ENCODE results near the gene WDR36.
"Not testable (repeated sequence)": the region's sequence is repeated elsewhere in the genome, so short reads cannot be mapped to it uniquely, and the experiment has no call there.

WDR36 gene

DNA sequence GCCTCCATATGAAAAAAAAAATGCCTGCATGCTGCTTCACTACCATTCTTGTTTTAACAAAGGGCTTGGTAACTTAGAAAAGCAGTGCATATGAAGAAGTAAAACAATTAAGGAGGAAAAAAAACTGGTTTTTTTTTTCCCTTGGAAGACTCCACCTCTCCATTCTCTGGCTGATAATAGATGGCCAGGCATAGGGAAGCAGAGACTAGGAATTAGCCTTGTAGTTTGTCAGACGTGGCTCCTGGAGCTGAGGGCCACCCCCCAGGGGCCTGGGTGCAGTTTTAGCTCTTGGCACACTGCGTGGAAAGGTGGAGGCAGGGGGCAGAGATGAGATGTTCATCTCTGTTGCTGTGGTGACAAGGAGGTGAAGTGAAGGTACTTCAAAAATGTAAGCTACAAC is 42.7 kb downstream of the WDR36 start:
- no peak for DNase-seq (ENCODE audit: low read depth in 2 of 2, low spot score in 1 of 2)

DNA sequence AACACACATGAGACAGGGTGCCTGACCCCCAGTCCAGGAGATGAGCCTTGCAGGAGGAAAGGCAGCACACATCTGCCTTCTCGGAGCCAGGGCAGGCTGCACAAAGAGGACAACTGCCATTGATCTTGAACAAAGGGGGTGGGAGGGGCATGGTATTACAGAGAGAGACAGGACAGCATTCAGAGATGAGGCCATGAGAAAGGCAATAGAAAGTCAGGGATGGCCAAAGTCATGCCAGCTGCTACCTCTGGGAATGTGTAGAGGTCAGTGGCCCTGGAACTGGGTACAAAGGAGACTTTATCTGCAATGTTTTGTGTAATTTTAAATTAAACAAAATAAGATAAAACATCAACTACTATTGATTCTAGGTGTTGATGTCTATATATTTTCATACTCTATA is 43.2 kb downstream of the WDR36 start:
- no peak for DNase-seq (ENCODE audit: low read depth in 2 of 2, low spot score in 1 of 2)

- DNase-seq (ENCODE audit: low read depth in 2 of 2, low spot score in 1 of 2): no peak
These were observed 43.8 kb downstream of the WDR36 start for GRCh38 chr5:111135946-111136345.

GRCh38 chr5:111138096-111138495 is 45.9 kb downstream of the WDR36 start:
- no peak for DNase-seq (ENCODE audit: low read depth in 2 of 2, low spot score in 1 of 2)

GRCh38 chr5:111141471-111141870 is 49.3 kb downstream of the WDR36 start:
- not testable (repeated sequence) for DNase-seq (ENCODE audit: low read depth in 2 of 2, low spot score in 1 of 2)

DNA sequence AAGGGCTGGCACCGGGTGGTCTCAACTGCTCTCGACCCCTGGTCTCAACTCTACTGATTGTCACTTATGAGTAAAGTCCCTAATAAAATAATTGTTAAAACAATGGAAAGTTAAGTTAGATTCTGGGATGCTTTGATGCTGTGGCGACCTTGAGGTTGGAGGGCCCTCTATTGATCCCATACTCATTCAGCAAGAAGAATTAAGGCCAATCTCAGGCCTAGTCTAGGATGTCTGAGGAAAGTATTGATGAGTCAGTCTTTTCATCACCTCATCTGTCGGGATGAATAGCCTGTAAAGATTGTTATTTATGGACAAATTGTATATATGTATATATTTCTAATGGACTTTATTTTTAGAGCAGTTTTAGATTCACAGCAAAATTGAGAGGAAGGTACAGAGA is 50.8 kb downstream of the WDR36 start:
- DNase-seq (ENCODE audit: low read depth in 2 of 2, low spot score in 1 of 2): no peak

DNA sequence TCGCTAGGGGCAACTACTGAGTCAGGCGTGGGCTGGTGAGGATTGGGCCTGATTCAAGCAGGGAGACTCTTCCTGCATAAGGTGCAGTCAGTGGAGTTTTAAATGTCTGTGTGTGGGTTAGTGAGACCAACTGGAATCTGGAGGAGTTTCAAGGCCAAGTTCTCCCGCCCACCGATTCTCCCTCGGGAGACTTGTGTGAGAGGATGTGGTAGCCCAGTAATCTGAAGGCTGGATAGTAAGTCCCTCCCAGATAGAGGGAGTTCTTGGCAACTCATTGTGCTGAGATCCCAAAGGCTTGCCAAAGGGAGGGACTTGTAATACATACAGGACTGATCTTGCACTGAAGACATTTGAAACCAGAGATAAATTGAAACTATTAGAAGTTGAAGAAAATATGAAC is 51.8 kb downstream of the WDR36 start:
- DNase-seq (ENCODE audit: low read depth in 2 of 2, low spot score in 1 of 2): no peak

GRCh38 chr5:111144352-111144930 is 52.3 kb downstream of the WDR36 start:
- DNase-seq (ENCODE audit: low read depth in 2 of 2, low spot score in 1 of 2): no peak

DNA sequence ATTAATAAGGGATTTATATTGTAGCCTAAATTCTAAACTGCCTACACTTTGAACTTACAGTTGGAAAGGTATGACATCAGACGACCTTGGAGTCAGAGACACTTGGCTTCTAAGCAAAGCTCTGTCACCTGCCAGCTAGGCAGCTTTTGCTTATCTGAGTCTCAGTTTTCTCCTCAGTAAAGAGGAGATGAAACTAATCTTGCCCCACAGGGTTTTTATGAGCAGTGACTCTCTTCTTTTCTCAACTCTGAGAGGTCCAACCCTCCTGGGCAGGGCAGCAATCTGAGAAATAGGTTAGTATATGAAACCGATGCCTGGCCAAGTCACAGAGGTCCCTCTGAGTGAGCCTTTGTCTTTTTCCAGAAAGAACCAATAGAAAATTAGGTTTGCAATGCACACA is 53.9 kb downstream of the WDR36 start:
- DNase-seq (ENCODE audit: low read depth in 2 of 2, low spot score in 1 of 2): no peak

DNA sequence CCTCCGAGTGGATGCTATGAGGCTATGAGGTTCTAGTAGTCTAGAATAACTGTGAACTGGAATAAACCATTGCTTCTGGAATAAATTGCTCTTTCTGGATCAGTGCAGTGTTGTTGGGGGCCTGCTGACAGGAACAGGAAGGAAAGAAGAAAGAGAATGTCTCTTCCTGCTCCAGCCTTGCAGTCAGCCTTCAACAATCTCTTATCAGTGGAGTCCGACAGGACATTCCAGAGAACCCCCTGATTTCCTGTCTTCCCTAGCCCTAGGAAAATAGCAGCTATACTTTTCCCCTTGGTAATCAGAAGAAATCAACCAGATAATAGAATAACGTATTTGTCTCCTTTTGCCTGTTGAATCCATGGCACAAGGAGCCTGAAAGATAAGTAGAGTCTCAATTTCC is 55.4 kb downstream of the WDR36 start:
- no peak for DNase-seq (ENCODE audit: low read depth in 2 of 2, low spot score in 1 of 2)

GRCh38 chr5:111151998-111152397 is 59.9 kb downstream of the WDR36 start:
- no peak for DNase-seq (ENCODE audit: low read depth in 2 of 2, low spot score in 1 of 2)

GRCh38 chr5:111153483-111153882 is 61.3 kb downstream of the WDR36 start:
- no peak for DNase-seq (ENCODE audit: low read depth in 2 of 2, low spot score in 1 of 2)

DNA sequence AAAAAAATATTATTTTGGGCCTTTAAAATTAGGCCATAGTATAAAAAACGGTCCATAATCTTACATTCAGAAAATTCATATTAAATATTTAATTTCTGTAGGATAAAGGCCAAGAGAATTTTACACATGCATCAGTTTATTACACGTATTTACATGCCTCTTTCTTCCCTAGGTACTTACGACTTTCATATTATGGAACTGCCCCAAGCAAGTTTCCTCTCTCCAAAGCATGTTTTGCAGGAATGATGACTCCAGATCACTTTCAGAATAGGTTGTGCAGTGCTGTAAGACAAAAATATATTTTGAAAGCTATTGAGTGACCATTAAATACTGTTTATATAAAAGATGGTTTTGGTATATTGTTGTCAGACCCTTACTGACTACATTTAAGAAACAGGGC is 61.8 kb downstream of the WDR36 start:
- DNase-seq (ENCODE audit: low read depth in 2 of 2, low spot score in 1 of 2): no peak

DNA sequence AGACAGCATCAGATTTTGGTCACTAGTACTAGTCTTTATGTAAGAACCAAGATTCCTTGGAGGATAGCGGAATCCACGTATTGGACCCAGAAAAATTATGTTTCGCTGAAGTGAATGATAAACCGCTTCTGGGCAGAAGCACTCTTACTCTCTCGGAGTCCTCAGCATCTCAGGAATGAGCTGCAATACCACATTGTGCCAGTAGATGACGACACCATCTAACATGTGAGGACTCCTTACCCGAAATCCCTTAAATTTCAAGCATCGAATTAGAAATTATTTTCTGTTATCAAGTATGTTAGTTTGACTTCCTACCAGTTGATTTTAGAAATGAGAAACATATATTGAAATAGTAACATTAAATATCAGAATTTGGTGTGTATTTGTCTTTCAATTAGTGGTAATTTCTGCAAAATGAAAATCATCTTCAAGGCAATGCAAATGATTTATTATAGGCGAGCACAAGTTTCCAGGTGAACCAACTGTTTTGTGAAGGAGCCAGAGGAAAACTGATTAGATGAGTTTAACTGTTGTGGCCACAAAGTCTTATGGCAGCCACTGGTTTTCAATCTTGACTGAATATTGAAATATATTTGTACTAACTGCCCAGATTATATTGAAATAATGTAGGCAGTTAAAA is 66.1 kb downstream of the WDR36 start:
- peak; percentile 44 to 68 for DNase-seq (ENCODE audit: low read depth in 2 of 2, low spot score in 1 of 2)

DNA sequence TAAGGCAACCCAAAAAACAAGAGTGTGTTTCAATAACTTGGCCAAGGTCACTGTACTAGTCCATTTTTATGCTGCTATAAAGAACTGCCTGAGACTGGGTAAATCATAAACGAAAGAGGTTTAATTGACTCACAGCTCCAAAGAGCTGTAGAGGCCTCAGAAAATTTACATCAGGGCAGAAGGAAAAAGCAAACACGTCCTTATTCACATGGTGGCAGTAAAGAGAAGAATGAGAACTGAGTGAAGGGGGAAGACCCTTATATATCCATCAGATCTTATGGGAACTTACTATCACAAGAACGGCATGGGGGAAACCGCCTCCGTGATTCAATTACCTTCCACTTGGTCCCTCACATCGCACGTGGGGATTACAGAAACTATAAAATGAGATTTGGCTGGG is 67.7 kb downstream of the WDR36 start:
- DNase-seq (ENCODE audit: low read depth in 2 of 2, low spot score in 1 of 2): no peak

GRCh38 chr5:111163000-111163399 is 70.9 kb downstream of the WDR36 start:
- no peak for DNase-seq (ENCODE audit: low read depth in 2 of 2, low spot score in 1 of 2)

GRCh38 chr5:111165058-111165457 is 72.9 kb downstream of the WDR36 start:
- no peak for DNase-seq (ENCODE audit: low read depth in 2 of 2, low spot score in 1 of 2)

DNA sequence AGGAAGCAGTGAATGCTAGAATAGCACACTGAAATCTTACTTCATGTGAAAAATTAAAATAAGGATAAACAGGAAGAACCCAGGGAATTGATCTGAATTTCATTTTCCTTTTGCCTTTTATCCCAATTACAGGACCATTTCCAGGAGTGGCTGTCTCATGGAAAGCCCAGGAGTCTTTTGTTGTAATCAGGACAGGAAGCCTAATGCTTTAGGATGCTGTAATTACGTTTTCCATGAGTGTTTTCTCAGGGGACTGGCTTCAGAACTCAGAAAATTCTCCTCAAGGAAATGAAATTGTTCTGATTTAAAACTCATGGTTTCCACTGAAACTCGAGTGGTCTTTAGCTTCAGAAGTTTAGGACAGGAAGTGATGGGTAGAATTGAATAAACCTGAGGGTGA is 75.4 kb downstream of the WDR36 start:
- DNase-seq (ENCODE audit: low read depth in 2 of 2, low spot score in 1 of 2): no peak

- no peak for DNase-seq (ENCODE audit: low read depth in 2 of 2, low spot score in 1 of 2)
These were observed 76.5 kb downstream of the WDR36 start for GRCh38 chr5:111168608-111169007.

- DNase-seq (ENCODE audit: low read depth in 2 of 2, low spot score in 1 of 2): no peak
These were observed 77.1 kb downstream of the WDR36 start for GRCh38 chr5:111169269-111169668.

DNA sequence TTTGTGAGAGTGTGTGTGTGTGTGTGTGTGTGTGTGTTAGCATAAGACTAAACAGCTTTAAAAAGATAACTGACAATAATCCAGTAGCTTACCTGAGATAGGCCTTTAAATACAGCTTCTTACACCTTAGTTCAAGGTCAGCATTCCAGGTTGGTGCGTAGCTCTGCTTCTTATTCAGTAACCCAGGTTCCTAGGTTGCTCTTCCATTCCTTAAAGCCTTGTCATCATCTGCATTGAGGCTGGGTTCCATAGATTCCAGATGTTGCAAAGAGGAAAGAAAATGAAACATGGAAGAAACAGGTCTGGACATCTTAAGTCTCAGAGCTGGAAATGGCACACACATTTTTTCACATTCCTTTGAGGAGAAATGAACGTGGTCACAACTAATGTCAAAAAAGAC is 78.1 kb downstream of the WDR36 start:
- DNase-seq (ENCODE audit: low read depth in 2 of 2, low spot score in 1 of 2): no peak

DNA sequence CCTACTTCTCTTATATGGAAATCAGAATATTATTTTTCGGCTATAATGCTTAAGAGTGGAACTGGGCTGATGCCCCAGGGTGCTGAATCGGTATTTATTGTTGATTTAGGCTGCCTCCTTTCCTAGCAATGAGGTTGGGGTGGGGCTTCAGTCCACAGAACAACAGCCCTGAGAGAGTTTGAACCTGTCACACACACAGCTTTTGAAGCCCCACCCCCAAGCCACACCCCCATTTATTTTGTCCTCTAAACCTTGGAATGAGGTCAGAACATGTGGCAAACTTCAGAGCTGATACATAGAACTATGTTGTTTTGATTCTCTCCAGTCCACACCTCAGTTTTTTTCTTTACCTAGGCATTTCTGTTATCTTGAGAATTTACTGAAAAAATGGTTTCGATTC is 80.4 kb downstream of the WDR36 start:
- no peak for DNase-seq (ENCODE audit: low read depth in 2 of 2, low spot score in 1 of 2)

- DNase-seq (ENCODE audit: low read depth in 2 of 2, low spot score in 1 of 2): no peak
These were observed 81.3 kb downstream of the WDR36 start for GRCh38 chr5:111173476-111173875.

All from stimulated activated CD8-positive, alpha-beta memory T cell treated with anti-CD3 and anti-CD28 coated beads, Interleukin-4, amount 100 ng/mL, for 1 hour (primary cell).